HepG2 (cell line): ENCODE results near the gene CRB1. TPM values are rescaled to one million over a fixed set of nuclear protein-coding genes. Genes with fewer than 3 reads are reported as not detected.
"Not testable (repeated sequence)": the region's sequence is repeated elsewhere in the genome, so short reads cannot be mapped to it uniquely, and the experiment has no call there.

Experiments used
- ATAC-seq: fragments of 200-7000 bp; cut with Tn5 transposase; 3 replicates; pipeline ENCODE4 v1.9.1; 2020; ENCODE audit warnings: mild to moderate bottlenecking, moderate library complexity
- BruUV-seq: library from RNA; stranded (reverse); fragments of 400-500 nt; replicated peaks from 2 replicates; lab custom pipeline; 2021; lab: Mats Ljungman, UMichigan
- CTCF ChIA-PET: fragments of 300-600 bp; formaldehyde crosslinking; extraction: SDS; loops from one replicate; lab custom pipeline; 2021; ENCODE audit warnings: low total read pairs, inconsistent platforms, low intra/inter-chr PET ratio; lab: Yijun Ruan, JAX
- POLR2A ChIA-PET: fragments of 350-600 bp; sonication (Branson Sonifier 250); formaldehyde crosslinking; loops from one replicate; lab custom pipeline; 2020; ENCODE audit warnings: antibody characterized with exemption, inconsistent platforms; lab: Yijun Ruan, JAX
- DNase-seq: peaks from one replicate; pipeline ENCODE4 v3.0.0-alpha.2; 2015; ENCODE audit warnings: low spot score
- FAIRE-seq: peaks from 3 replicates; lab custom pipeline; 2011; peaks lifted over from hg19 to GRCh38; lab: Jason Lieb, UNC
- H2AFZ ChIP-seq: one replicate; pipeline ENCODE4 v1.6.1; 2011; ENCODE audit warnings: low read length, inconsistent platforms
- H3K27ac ChIP-seq: fragments of 300-600 bp; 3 replicates; pipeline ENCODE4 v1.8.0; 2011; ENCODE audit warnings: mixed run types, mild to moderate bottlenecking, mixed read lengths, low read length, inconsistent platforms; ENCODE audit not compliant: insufficient read depth; ENCODE audit errors: extremely low read length
- H3K27me3 ChIP-seq, 2 experiments: fragments of 200-600 bp in 1 of 2; 2 replicates in 1 of 2; 3 replicates in 1 of 2; pipeline versions ENCODE4 v1.6.0 to v1.8.0; 2011; ENCODE audit warnings: low read length in 2 of 2, mild to moderate bottlenecking in 2 of 2, moderate library complexity in 2 of 2, inconsistent platforms in 1 of 2; ENCODE audit not compliant: insufficient read depth in 2 of 2, control insufficient read depth in 1 of 2
- H3K36me3 ChIP-seq, 2 experiments: fragments of 200-600 bp in 1 of 2; replicated peaks in 1 of 2; 2 replicates in 1 of 2; 3 replicates in 1 of 2; pipeline versions ENCODE4 v1.5.1 to v1.8.0; 2011; ENCODE audit warnings: low read length in 2 of 2, inconsistent platforms in 1 of 2; ENCODE audit not compliant: insufficient read depth in 2 of 2, control insufficient read depth in 1 of 2
- H3K4me1 ChIP-seq: 2 replicates; pipeline ENCODE4 v1.5.1; 2012; ENCODE audit warnings: low read length, inconsistent platforms; ENCODE audit not compliant: insufficient read depth
- H3K4me2 ChIP-seq: 2 replicates; pipeline ENCODE4 v1.6.0; 2011; ENCODE audit warnings: low read depth, low read length, inconsistent platforms
- H3K4me3 ChIP-seq, 3 experiments: fragments of 200-600 bp in 1 of 3; sonication (generic), shearing (Covaris generic) in 1 of 3; replicated peaks in 1 of 3; 2 replicates each; pipeline ENCODE4 v1.5.1; 2011 to 2016; ENCODE audit warnings: low read length in 3 of 3, inconsistent platforms in 2 of 3, low read depth in 2 of 3, mild to moderate bottlenecking in 2 of 3, control low read depth in 1 of 3, mixed read lengths in 1 of 3; ENCODE audit not compliant: insufficient read depth in 1 of 3
- H3K79me2 ChIP-seq: one replicate; pipeline ENCODE4 v1.6.1; 2011; ENCODE audit warnings: low read length, inconsistent platforms; ENCODE audit not compliant: insufficient read depth
- H3K9ac ChIP-seq: 2 replicates; pipeline ENCODE4 v1.6.0; 2011; ENCODE audit warnings: mild to moderate bottlenecking, low read depth, low read length, inconsistent platforms; ENCODE audit not compliant: insufficient read depth
- H3K9me3 ChIP-seq: 2 replicates; pipeline ENCODE4 v1.5.1; 2012; ENCODE audit warnings: mild to moderate bottlenecking, low read length
- H4K20me1 ChIP-seq: 2 replicates; pipeline ENCODE4 v1.6.0; 2011; ENCODE audit warnings: inconsistent platforms, mild to moderate bottlenecking, low read length, moderate library complexity; ENCODE audit not compliant: insufficient read depth
- AHDC1 ChIP-seq: sonication (generic); formaldehyde crosslinking; IDR thresholded peaks from 2 replicates; pipeline ENCODE4 v1.5.1; 2020; ENCODE audit warnings: mild to moderate bottlenecking, missing genetic modification reagents, borderline replicate concordance
- ATF3 ChIP-seq: sonication (generic); formaldehyde crosslinking; IDR thresholded peaks from 2 replicates; pipeline ENCODE4 v1.4.0; 2020; ENCODE audit warnings: missing genetic modification reagents
- BRCA1 ChIP-seq: sonication (generic); formaldehyde crosslinking; IDR thresholded peaks from 2 replicates; pipeline ENCODE4 v1.4.0; 2020; ENCODE audit warnings: missing genetic modification reagents
- EED ChIP-seq: sonication (generic); formaldehyde crosslinking; IDR thresholded peaks from 2 replicates; pipeline ENCODE4 v1.5.0; 2020; ENCODE audit warnings: mild to moderate bottlenecking, missing genetic modification reagents
- IKZF5 ChIP-seq: IDR thresholded peaks from 2 replicates; pipeline ENCODE4 v1.6.1; 2018; ENCODE audit warnings: missing genetic modification reagents, mild to moderate bottlenecking, missing compliant biosample characterization
- MTA1 ChIP-seq: sonication (generic); formaldehyde crosslinking; IDR thresholded peaks from 2 replicates; pipeline ENCODE4 v1.4.0; 2020; ENCODE audit warnings: missing genetic modification reagents, mild to moderate bottlenecking, borderline replicate concordance
- NFE2 ChIP-seq: sonication (generic); formaldehyde crosslinking; IDR thresholded peaks from 2 replicates; pipeline ENCODE4 v1.4.0; 2020; ENCODE audit warnings: missing genetic modification reagents
- SCMH1 ChIP-seq: sonication (generic); formaldehyde crosslinking; IDR thresholded peaks from 2 replicates; pipeline ENCODE4 v1.9.0; 2021; ENCODE audit warnings: missing genetic modification reagents, mild to moderate bottlenecking, borderline replicate concordance
- ZSCAN21 ChIP-seq: sonication (generic); formaldehyde crosslinking; IDR thresholded peaks from 2 replicates; pipeline ENCODE4 v1.8.0; 2022; ENCODE audit warnings: mild to moderate bottlenecking, missing genetic modification reagents, moderate library complexity, borderline replicate concordance
- WGBS: methylation state at CpG from one replicate; pipeline ENCODE4 v1.1.6; 2017; ENCODE audit warnings: low lambda C conversion rate; 5-methylcytosine and 5-hydroxymethylcytosine counted together
- in situ Hi-C: cut with HindIII; loops from 2 replicates; pipeline ENCODE4 v1.10.0; 2017; ENCODE audit warnings: low pct_unique_long_range_greater_than_20kb; ENCODE audit not compliant: extremely low pct_ligation_motif_present
- intact Hi-C: fragments of 100-400 bp; cut with micrococcal nuclease; formaldehyde crosslinking; loops from one replicate; pipeline ENCODE4 v1.10.0; 2022; ENCODE audit not compliant: unreplicated experiment
- polyA plus RNA-seq, 8 experiments: library from polyadenylated mRNA; depleted of rRNA in 3 of 8; stranded (reverse) in 7 of 8; unstranded in 1 of 8; fragments of >200 nt; fragmentation: Illumina TruSeq in 4 of 8; extraction: Trizol in 4 of 8; gene quantifications; 2 replicates each; pipeline versions ENCODE4 v1.2.1 to v1.2.3, GENCODE V29; 2011 to 2016; ENCODE audit warnings: low read depth in 4 of 8, missing spikeins in 1 of 8, mixed read lengths in 1 of 8; ENCODE audit not compliant: insufficient read depth in 1 of 8
- total RNA-seq, 5 experiments: library from RNA; depleted of rRNA; stranded (reverse); fragments of >200 nt; fragmentation: Illumina TruSeq; extraction: Trizol; gene quantifications; 2 replicates each; pipeline ENCODE4 v1.2.3, GENCODE V29; 2016; ENCODE audit warnings: low read depth in 1 of 5

Gene CRB1
- total and polyA plus RNA-seq, 2 of the 13 experiments (the other 11 are each of a cell fraction or from before 2014, with no cell fraction given): 0.01 TPM; not detected in 1

- Histone ChIP-seq H3K27me3 (no peaks in the 10 kb centered on the region), H3K79me2 (no peaks in the 10 kb centered on the region), H3K36me3 (no peaks in the 10 kb centered on the region), H3K4me1 (no peaks in the 10 kb centered on the region), H4K20me1 (no peaks in the 10 kb centered on the region), H3K9ac (no peak overlapping the region), H3K9me3 (no peaks in the 10 kb centered on the region), H3K4me3 (no peak overlapping the region), H3K4me2 (no peak overlapping the region), H3K27ac (no peak overlapping the region), H2AFZ (no peak overlapping the region)
- in situ Hi-C loops: no loop called here
- no peak for DNase-seq
- ChIA-PET CTCF (no interaction called here), POLR2A (no interaction called here)
- ATAC-seq: peak; percentile 40; the same call in 1 of the 3 replicates
- 69% methylated on average over 2 of the region's 2 CpGs for WGBS
- BruUV-seq: no TSS peak
- no peak for FAIRE-seq
- TF ChIP-seq IKZF5 (CRISPR knock-in tag) (no peak), BRCA1 (CRISPR knock-in tag) (no peak), SCMH1 (no peak), AHDC1 (no peak), MTA1 (no peak), NFE2 (no peak), EED (CRISPR knock-in tag) (no peak), ATF3 (no peak), ZSCAN21 (CRISPR knock-in tag) (no peak)
- intact Hi-C loops: no loop called here
Observed at GRCh38 chr1:197486946-197487345, 218.9 kb downstream of the CRB1 start.

- H3K9ac ChIP-seq, H3K79me2 ChIP-seq, in situ Hi-C loops, H3K27me3 ChIP-seq, H3K4me2 ChIP-seq, intact Hi-C loops, H2AFZ ChIP-seq, H3K27ac ChIP-seq, CTCF ChIA-PET, ATAC-seq, POLR2A ChIA-PET, FAIRE-seq, H4K20me1 ChIP-seq, H3K36me3 ChIP-seq, H3K4me1 ChIP-seq, BruUV-seq, H3K9me3 ChIP-seq, H3K4me3 ChIP-seq, DNase-seq: not testable (repeated sequence)
- WGBS: 5% methylated on average over 1 of the region's 1 CpG
Observed at GRCh38 chr1:197491505-197491904, 223.5 kb downstream of the CRB1 start.
